HUDEP-2 (cell line): Measurements from ENCODE around the gene CALHM5.

ENCODE experiments used
- DNase-seq, 76 experiments: peaks; one replicate each; lab custom pipeline; 2025; ENCODE audit not compliant: unreplicated experiment in 76 of 76; lab: John Stamatoyannopoulos, UW

CALHM5 gene

GRCh38 chr6:116500969-116501433 lies 10.4 kb upstream of the CALHM5 start:
- DNase-seq: peak in 9 of 76 experiments; percentile 5 to 55 (median 43)

- no peak for DNase-seq
These were observed 4.1 kb upstream of the CALHM5 start for GRCh38 chr6:116507324-116507723.

GRCh38 chr6:116508527-116508926 lies 2.9 kb upstream of the CALHM5 start:
- DNase-seq: no peak

- DNase-seq: no peak
These were observed 696 bp downstream of the CALHM5 start for GRCh38 chr6:116512111-116512559.

GRCh38 chr6:116512734-116513133 lies 1.3 kb downstream of the CALHM5 start:
- DNase-seq: no peak

GRCh38 chr6:116513224-116513875 lies 1.9 kb downstream of the CALHM5 start:
- no peak for DNase-seq

GRCh38 chr6:116514111-116514510 lies 2.7 kb downstream of the CALHM5 start:
- no peak for DNase-seq

- no peak for DNase-seq
These were observed 3.7 kb downstream of the CALHM5 start for GRCh38 chr6:116515141-116515540.

- DNase-seq: peak in 5 of 76 experiments; percentile 3 to 25 (median 10)
These were observed 7.4 kb downstream of the CALHM5 start for GRCh38 chr6:116518621-116519368.

- no peak for DNase-seq
These were observed 11.5 kb downstream of the CALHM5 start for GRCh38 chr6:116522896-116523295.

- no peak for DNase-seq
These were observed 12.8 kb downstream of the CALHM5 start for GRCh38 chr6:116524236-116524635.

GRCh38 chr6:116528133-116528532 lies 16.7 kb downstream of the CALHM5 start:
- DNase-seq: no peak

- no peak for DNase-seq
These were observed 17.3 kb downstream of the CALHM5 start for GRCh38 chr6:116528780-116529179.

- DNase-seq: no peak
These were observed 18.2 kb downstream of the CALHM5 start for GRCh38 chr6:116529466-116530290.

- no peak for DNase-seq
These were observed 19.0 kb downstream of the CALHM5 start for GRCh38 chr6:116530436-116530835.

- DNase-seq: peak in 53 of 76 experiments; percentile 6 to 81 (median 42)
These were observed 20.5 kb downstream of the CALHM5 start for GRCh38 chr6:116531675-116532570.

- no peak for DNase-seq
These were observed 22.0 kb downstream of the CALHM5 start for GRCh38 chr6:116533233-116533957.

GRCh38 chr6:116535109-116535508 lies 23.7 kb downstream of the CALHM5 start:
- no peak for DNase-seq

GRCh38 chr6:116536216-116536621 lies 24.8 kb downstream of the CALHM5 start:
- DNase-seq: peak in 34 of 76 experiments; percentile 4 to 70 (median 46)
